Panc1 (cell line): ENCODE measurements around the gene PLXNB1. TPM values are rescaled to one million over a fixed set of nuclear protein-coding genes. Genes with fewer than 3 reads are reported as not detected.
A peak's percentile ranks its signal among the peaks of the same experiment; 100 is the strongest.

Source experiments
- ATAC-seq: fragments of 200-7000 bp; cut with Tn5 transposase; 2 replicates; pipeline ENCODE4 v1.9.1; 2020; ENCODE audit warnings: mild to moderate bottlenecking, moderate library complexity
- BruUV-seq: library from RNA; stranded (reverse); fragments of 400-500 nt; replicated peaks from 2 replicates; lab custom pipeline; 2021; lab: Mats Ljungman, UMichigan
- CTCF ChIA-PET: fragments of 300-600 bp; sonication (Branson Sonifier 250); formaldehyde crosslinking; loops from one replicate; lab custom pipeline; 2022; ENCODE audit warnings: antibody characterized with exemption; lab: Charles Lee
- POLR2A ChIA-PET: fragments of 300-600 bp; sonication (Branson Sonifier 250); formaldehyde crosslinking; loops from one replicate; lab custom pipeline; 2022; ENCODE audit warnings: antibody characterized with exemption; lab: Charles Lee
- DNase-seq: peaks from one replicate; pipeline ENCODE4 v3.0.0-alpha.2; 2010; ENCODE audit warnings: low read depth, low spot score
- H3K27ac ChIP-seq: 2 replicates; pipeline ENCODE4 v1.5.1; 2011; ENCODE audit warnings: mild to moderate bottlenecking, low read length, inconsistent platforms
- H3K27me3 ChIP-seq: fragments of 200-500 bp; sonication (Bioruptor generic); 2 replicates; pipeline ENCODE4 v1.6.0; 2014; ENCODE audit warnings: low read length, inconsistent platforms; ENCODE audit not compliant: control insufficient read depth, insufficient read depth
- H3K36me3 ChIP-seq: fragments of 200-500 bp; sonication (Bioruptor generic); 2 replicates; pipeline ENCODE4 v1.5.1; 2014; ENCODE audit warnings: inconsistent platforms, mild to moderate bottlenecking, low read length, moderate library complexity; ENCODE audit not compliant: control insufficient read depth, insufficient read depth
- H3K4me1 ChIP-seq: 2 replicates; pipeline ENCODE4 v1.5.1; 2011; ENCODE audit warnings: inconsistent platforms, mild to moderate bottlenecking, low read length, moderate library complexity; ENCODE audit not compliant: control insufficient read depth, insufficient read depth
- H3K4me3 ChIP-seq, 2 experiments: 2 replicates each; pipeline ENCODE4 v1.5.1; 2011 to 2012; ENCODE audit warnings: low read depth in 2 of 2, low read length in 2 of 2, mild to moderate bottlenecking in 2 of 2, inconsistent platforms in 1 of 2, moderate library complexity in 1 of 2
- H3K9me3 ChIP-seq: fragments of 200-500 bp; sonication (Bioruptor generic); 2 replicates; pipeline ENCODE4 v1.5.1; 2014; ENCODE audit warnings: low read depth, mild to moderate bottlenecking, inconsistent platforms, low read length, moderate library complexity; ENCODE audit not compliant: control insufficient read depth, insufficient read depth
- CTCF ChIP-seq: fragments of 450-650 bp; IDR thresholded peaks from 2 replicates; pipeline ENCODE4 v1.5.1; 2017; ENCODE audit warnings: mild to moderate bottlenecking
- POLR2AphosphoS5 ChIP-seq: IDR thresholded peaks from 2 replicates; pipeline ENCODE4 v1.6.1; 2012; ENCODE audit warnings: mild to moderate bottlenecking, low read depth, low read length, moderate library complexity
- REST ChIP-seq, 2 experiments: IDR thresholded peaks; 2 replicates each; pipeline ENCODE4 v1.6.1; 2011 to 2012; ENCODE audit warnings: low read depth in 2 of 2, control low read depth in 1 of 2, low read length in 1 of 2, mild to moderate bottlenecking in 1 of 2, moderate library complexity in 1 of 2; ENCODE audit not compliant: insufficient read depth in 1 of 2
- SIN3A ChIP-seq: IDR thresholded peaks from 2 replicates; pipeline ENCODE4 v1.6.1; 2012; ENCODE audit warnings: low read depth, mild to moderate bottlenecking, low read length, moderate library complexity, borderline replicate concordance; ENCODE audit not compliant: insufficient read depth
- TCF7L2 ChIP-seq: IDR thresholded peaks from 2 replicates; pipeline ENCODE4 v1.6.1; 2011; ENCODE audit warnings: mild to moderate bottlenecking, low read depth, low read length, inconsistent platforms
- in situ Hi-C: cut with HindIII; loops from 2 replicates; pipeline ENCODE4 v1.10.0; 2016; ENCODE audit warnings: low sequenced_read_pairs, low pct_unique_long_range_greater_than_20kb
- intact Hi-C: fragments of 100-400 bp; cut with micrococcal nuclease; formaldehyde crosslinking; loops from one replicate; pipeline ENCODE4 v1.10.0; 2022; ENCODE audit not compliant: unreplicated experiment
- total RNA-seq: library from RNA; stranded (reverse); gene quantifications from one replicate; pipeline ENCODE4 v1.2.1, GENCODE V29; 2021; ENCODE audit not compliant: unreplicated experiment

PLXNB1 gene
- total RNA-seq, 1 experiment from 2014 or later, result 22.8 TPM

- POLR2A ChIA-PET, result no interaction called here
- no peak overlapping the region for H3K4me3 ChIP-seq
- no peak overlapping the region for H3K27ac ChIP-seq
- no peak for TF ChIP-seq SIN3A
- no peak for TF ChIP-seq REST (IDR thresholded peaks at IDR 0.05; ENCODE audit: insufficient read depth in 1 of 2, low read depth in 2 of 2, low read length in 1 of 2)
- no peak for TF ChIP-seq CTCF
- no peak for TF ChIP-seq TCF7L2
- no peak for TF ChIP-seq POLR2AphosphoS5
- CTCF ChIA-PET, result no interaction called here
- H3K4me1 ChIP-seq, result peaks cover 17% of the 10 kb centered on the region
- no peaks in the 10 kb centered on the region for H3K9me3 ChIP-seq
- no peak for DNase-seq
- no TSS peak for BruUV-seq
- no peak for ATAC-seq
- in situ Hi-C loops, result no loop called here
- no peaks in the 10 kb centered on the region for H3K27me3 ChIP-seq
- no peaks in the 10 kb centered on the region; the same call in 1 of the 2 replicates for H3K36me3 ChIP-seq
- intact Hi-C loops, result loop anchor here (5.0 kb wide), 1 partner anchor 78 kb away; no protein-coding TSS in a partner anchor
Measured at GRCh38 chr3:48469046-48469915, 39.4 kb upstream of the PLXNB1 start.

- ATAC-seq, result no peak
- no peak overlapping the region for H3K27ac ChIP-seq
- in situ Hi-C loops, result no loop called here
- TF ChIP-seq TCF7L2, result no peak
- TF ChIP-seq CTCF, result no peak
- no peak for TF ChIP-seq POLR2AphosphoS5
- no peak for TF ChIP-seq REST (IDR thresholded peaks at IDR 0.05; ENCODE audit: insufficient read depth in 1 of 2, low read depth in 2 of 2, low read length in 1 of 2)
- TF ChIP-seq SIN3A, result no peak
- CTCF ChIA-PET, result no interaction called here
- no peak for DNase-seq
- H3K4me3 ChIP-seq, result no peak overlapping the region
- no peaks in the 10 kb centered on the region for H3K9me3 ChIP-seq
- BruUV-seq, result TSS peak; percentile 55
- POLR2A ChIA-PET, result no interaction called here
- H3K4me1 ChIP-seq, result peaks cover 13% of the 10 kb centered on the region
- H3K27me3 ChIP-seq, result no peaks in the 10 kb centered on the region
- no peaks in the 10 kb centered on the region; the same call in 1 of the 2 replicates for H3K36me3 ChIP-seq
- intact Hi-C loops, result loop anchor here (5.0 kb wide), 1 partner anchor 79 kb away; no protein-coding TSS in a partner anchor
Measured at GRCh38 chr3:48468329-48468731, 38.4 kb upstream of the PLXNB1 start.
